Large intestine (tissue), 3 donors: ENCODE measurements around the gene CNNM1. TPM values are rescaled to one million over a fixed set of nuclear protein-coding genes. Genes with fewer than 3 reads are reported as not detected.

Experiments
- DNase-seq, 2 donors: peaks; one replicate each; pipeline versions ENCODE4 v3.0.0 to v3.0.0-alpha.2; 2013
- H3K27ac ChIP-seq: one replicate; pipeline ENCODE4 v1.5.1; 2013; ENCODE audit warnings: low read length
- H3K27me3 ChIP-seq: 2 replicates; pipeline ENCODE4 v1.6.1; 2013; ENCODE audit warnings: low read length; ENCODE audit not compliant: control insufficient read depth, insufficient read depth
- H3K36me3 ChIP-seq: 2 replicates; pipeline ENCODE4 v1.6.1; 2013; ENCODE audit warnings: low read length; ENCODE audit not compliant: control insufficient read depth, insufficient read depth
- H3K4me1 ChIP-seq: one replicate; pipeline ENCODE4 v1.6.1; 2013; ENCODE audit warnings: low read length; ENCODE audit not compliant: control insufficient read depth, insufficient read depth
- H3K4me3 ChIP-seq: one replicate; pipeline ENCODE4 v1.5.1; 2013; ENCODE audit warnings: low read length
- H3K9me3 ChIP-seq: one replicate; pipeline ENCODE4 v1.6.1; 2013; ENCODE audit warnings: mild to moderate bottlenecking, low read depth, low read length, moderate library complexity; ENCODE audit not compliant: control insufficient read depth
- WGBS: methylation state at CpG from one replicate; pipeline ENCODE4 v1.1.5; 2013; ENCODE audit warnings: low lambda C conversion rate; ENCODE audit not compliant: insufficient coverage; 5-methylcytosine and 5-hydroxymethylcytosine counted together
- polyA plus RNA-seq: library from polyadenylated mRNA; unstranded; fragments of 120-200 nt; gene quantifications from one replicate; pipeline ENCODE4 v1.2.1, GENCODE V29; 2013

Gene CNNM1
- polyA plus RNA-seq, 1 donor = 0.79 TPM

DNA sequence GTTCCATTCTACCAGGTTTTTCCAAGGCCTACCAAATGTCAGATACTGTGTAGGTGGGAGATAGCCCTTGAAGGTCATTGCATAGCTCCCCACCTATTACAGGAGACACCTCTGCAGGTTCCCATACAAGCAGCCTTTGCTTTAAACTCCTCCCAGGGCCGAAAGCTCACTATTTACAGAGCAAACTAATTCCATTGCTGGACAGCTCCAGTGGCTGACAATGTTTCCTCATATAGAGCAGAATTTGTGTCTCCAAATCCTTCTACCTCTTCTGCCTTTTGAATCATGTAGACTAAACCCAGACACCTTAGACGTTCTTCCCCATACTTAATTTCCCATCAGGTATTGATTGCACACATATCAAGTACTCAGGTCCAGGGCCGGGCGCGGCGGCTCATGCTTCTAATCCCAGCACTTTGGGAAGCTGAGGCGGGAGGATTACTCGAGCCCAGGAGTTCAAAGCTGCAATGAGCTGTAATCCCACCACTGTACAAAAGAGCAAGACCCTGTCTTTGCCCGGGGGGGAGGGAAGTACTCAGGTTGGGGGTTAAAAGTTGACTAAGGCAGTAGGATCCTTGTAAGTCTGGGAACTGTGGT, 2.1 kb downstream of the CNNM1 start:
- H3K4me3 ChIP-seq = no peak overlapping the region

GRCh38 chr10:99337311-99337811, 8.2 kb downstream of the CNNM1 start:
- Histone ChIP-seq H3K9me3 (no peaks in the 10 kb centered on the region), H3K27ac (no peak overlapping the region), H3K27me3 (peaks cover 18% of the 10 kb centered on the region), H3K4me3 (no peak overlapping the region), H3K4me1 (no peaks in the 10 kb centered on the region), H3K36me3 (no peaks in the 10 kb centered on the region)
- DNase-seq = no peak
- no CpG with 5 or more reads among the region's 2 CpGs for WGBS

More for the DNA sequence above, 2.1 kb downstream of the CNNM1 start:
- Histone ChIP-seq H3K4me1 (peaks cover 6% of the 10 kb centered on the region), H3K27me3 (peaks cover 45% of the 10 kb centered on the region), H3K27ac (no peak overlapping the region), H3K9me3 (peaks cover 4% of the 10 kb centered on the region), H3K36me3 (no peaks in the 10 kb centered on the region)
- peak in 1 of 2 donors; percentile 11 for DNase-seq
- 0% methylated on average over 1 of the region's 9 CpGs for WGBS

DNA sequence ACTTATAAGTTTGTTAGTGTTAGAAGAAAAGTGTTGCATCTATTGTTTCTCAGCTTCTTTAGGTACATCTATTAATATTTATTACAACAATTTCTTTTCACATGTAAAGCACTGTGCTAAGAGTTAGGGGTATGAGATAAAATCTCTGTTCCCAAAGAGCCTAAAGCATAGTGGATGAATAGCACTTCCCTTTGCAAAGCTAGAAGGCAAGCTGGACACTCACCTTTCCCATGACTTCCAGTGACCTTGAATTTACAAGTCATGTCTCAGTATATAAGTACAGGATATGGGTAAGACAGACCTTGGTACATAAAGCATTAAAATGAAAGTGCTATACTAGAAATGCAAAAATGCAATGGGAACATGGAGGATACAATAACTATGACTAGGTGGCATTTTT, 8.7 kb downstream of the CNNM1 start:
- H3K9me3 ChIP-seq = no peaks in the 10 kb centered on the region
- no peaks in the 10 kb centered on the region for H3K4me1 ChIP-seq
- peaks cover 14% of the 10 kb centered on the region for H3K27me3 ChIP-seq
- no peaks in the 10 kb centered on the region for H3K36me3 ChIP-seq
- no peak for DNase-seq
- H3K27ac ChIP-seq = no peak overlapping the region
- no peak overlapping the region for H3K4me3 ChIP-seq

GRCh38 chr10:99339077-99339476, 9.9 kb downstream of the CNNM1 start:
- WGBS = 67% methylated on average over 1 of the region's 1 CpG
- Histone ChIP-seq H3K4me3 (no peak overlapping the region), H3K9me3 (no peaks in the 10 kb centered on the region), H3K36me3 (no peaks in the 10 kb centered on the region), H3K27ac (no peak overlapping the region), H3K27me3 (peaks cover 12% of the 10 kb centered on the region), H3K4me1 (no peaks in the 10 kb centered on the region)
- no peak for DNase-seq

GRCh38 chr10:99339563-99340047, 10.4 kb downstream of the CNNM1 start:
- Histone ChIP-seq H3K27ac (no peak overlapping the region), H3K4me1 (no peaks in the 10 kb centered on the region), H3K27me3 (peaks cover 13% of the 10 kb centered on the region), H3K9me3 (no peaks in the 10 kb centered on the region), H3K36me3 (no peaks in the 10 kb centered on the region), H3K4me3 (no peak overlapping the region)
- 100% methylated on average over 1 of the region's 3 CpGs for WGBS
- no peak for DNase-seq

GRCh38 chr10:99340650-99341049, 11.5 kb downstream of the CNNM1 start:
- Histone ChIP-seq H3K27ac (no peak overlapping the region), H3K9me3 (no peaks in the 10 kb centered on the region), H3K4me3 (no peak overlapping the region), H3K4me1 (no peaks in the 10 kb centered on the region), H3K36me3 (no peaks in the 10 kb centered on the region), H3K27me3 (peaks cover 16% of the 10 kb centered on the region)
- WGBS = 100% methylated on average over 1 of the region's 3 CpGs
- DNase-seq = no peak

- H3K4me1 ChIP-seq = no peaks in the 10 kb centered on the region
- DNase-seq = no peak
- peaks cover 16% of the 10 kb centered on the region for H3K27me3 ChIP-seq
- no peaks in the 10 kb centered on the region for H3K9me3 ChIP-seq
- H3K4me3 ChIP-seq = no peak overlapping the region
- no peaks in the 10 kb centered on the region for H3K36me3 ChIP-seq
- no peak overlapping the region for H3K27ac ChIP-seq
- WGBS = 25% methylated on average over 1 of the region's 3 CpGs
Observed at GRCh38 chr10:99341248-99341647, 12.1 kb downstream of the CNNM1 start.

- Histone ChIP-seq H3K9me3 (no peaks in the 10 kb centered on the region), H3K36me3 (no peaks in the 10 kb centered on the region), H3K27ac (no peak overlapping the region), H3K4me1 (no peaks in the 10 kb centered on the region), H3K27me3 (peaks cover 16% of the 10 kb centered on the region), H3K4me3 (no peak overlapping the region)
- DNase-seq = peak in 1 of 2 donors; percentile 16
- WGBS = 88% methylated on average over 1 of the region's 3 CpGs
Observed at GRCh38 chr10:99341860-99342490, 12.8 kb downstream of the CNNM1 start.

GRCh38 chr10:99343262-99343661, 14.1 kb downstream of the CNNM1 start:
- Histone ChIP-seq H3K36me3 (no peaks in the 10 kb centered on the region), H3K27me3 (peaks cover 15% of the 10 kb centered on the region), H3K9me3 (no peaks in the 10 kb centered on the region), H3K27ac (no peak overlapping the region), H3K4me1 (no peaks in the 10 kb centered on the region), H3K4me3 (no peak overlapping the region)
- no peak for DNase-seq
- WGBS = 79% methylated on average over 2 of the region's 5 CpGs

- no peaks in the 10 kb centered on the region for H3K4me1 ChIP-seq
- DNase-seq = no peak
- no CpG with 5 or more reads among the region's 4 CpGs for WGBS
- no peak overlapping the region for H3K4me3 ChIP-seq
- no peaks in the 10 kb centered on the region for H3K9me3 ChIP-seq
- H3K27ac ChIP-seq = no peak overlapping the region
- H3K27me3 ChIP-seq = peaks cover 15% of the 10 kb centered on the region
- no peaks in the 10 kb centered on the region for H3K36me3 ChIP-seq
Observed at GRCh38 chr10:99344715-99345114, 15.6 kb downstream of the CNNM1 start.

DNA sequence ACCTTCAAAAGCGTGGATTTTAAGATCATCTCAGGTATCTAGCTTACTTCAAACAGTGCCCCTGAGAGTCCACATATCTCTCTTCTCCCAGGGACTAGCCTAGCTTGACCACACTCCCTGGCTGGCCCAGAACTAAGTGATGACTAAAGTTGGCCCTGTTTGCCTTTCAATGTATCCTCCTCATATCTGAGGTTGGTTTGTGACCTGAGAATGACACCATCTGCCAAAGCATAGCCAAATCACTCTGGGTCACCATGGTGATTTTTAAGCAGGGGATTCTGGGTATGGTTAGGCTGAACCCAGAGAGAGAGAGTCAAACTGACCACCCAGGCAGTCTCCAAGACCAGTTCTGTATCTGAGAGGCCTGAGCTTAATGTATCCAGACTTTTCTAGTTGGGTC, 16.2 kb downstream of the CNNM1 start:
- no peak for DNase-seq
- no peaks in the 10 kb centered on the region for H3K4me1 ChIP-seq
- no CpG with 5 or more reads among the region's 1 CpG for WGBS
- no peak overlapping the region for H3K27ac ChIP-seq
- H3K27me3 ChIP-seq = peaks cover 15% of the 10 kb centered on the region
- H3K4me3 ChIP-seq = no peak overlapping the region
- H3K9me3 ChIP-seq = no peaks in the 10 kb centered on the region
- H3K36me3 ChIP-seq = no peaks in the 10 kb centered on the region
